Amygdala (tissue), 56 donors: Measurements from ENCODE around the gene CNOT6.
A peak's percentile ranks its signal among the peaks of the same experiment; 100 is the strongest.

Source experiments
- DNase-seq, 56 donors: peaks; one replicate each; lab custom pipeline; 2025; lab: John Stamatoyannopoulos, UW

The CNOT6 gene

DNA sequence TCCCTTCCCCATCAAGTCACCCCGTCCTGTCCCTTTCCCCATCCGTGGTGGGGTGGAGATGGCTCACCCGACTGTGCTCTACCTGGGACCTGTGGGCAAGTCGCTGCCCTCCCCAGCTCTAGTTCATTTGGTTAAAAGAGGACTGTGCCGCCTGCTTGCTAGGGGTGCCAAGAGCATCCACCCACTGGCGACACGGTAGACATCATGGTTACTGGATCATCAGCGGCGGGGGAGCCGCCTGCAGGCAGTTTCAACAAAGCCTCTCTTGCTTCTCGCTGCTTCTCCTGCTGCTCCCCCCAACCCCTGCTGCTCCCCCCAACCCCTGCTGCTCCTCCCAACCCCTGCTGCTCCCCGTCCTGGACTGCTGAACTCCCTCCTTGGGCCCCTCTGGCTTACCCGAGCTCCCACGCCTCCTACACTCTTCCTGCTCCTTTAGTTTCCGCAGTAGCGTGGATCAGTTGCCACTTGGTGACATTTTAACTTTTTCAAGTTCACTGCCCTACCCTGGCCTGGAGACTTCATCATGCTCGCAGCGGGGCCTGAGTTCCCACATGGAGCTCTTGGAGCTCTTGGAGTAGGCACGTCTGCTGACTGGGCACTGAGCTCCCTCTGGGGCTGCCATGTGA lies 119.1 kb downstream of the CNOT6 start:
- no peak for DNase-seq

DNA sequence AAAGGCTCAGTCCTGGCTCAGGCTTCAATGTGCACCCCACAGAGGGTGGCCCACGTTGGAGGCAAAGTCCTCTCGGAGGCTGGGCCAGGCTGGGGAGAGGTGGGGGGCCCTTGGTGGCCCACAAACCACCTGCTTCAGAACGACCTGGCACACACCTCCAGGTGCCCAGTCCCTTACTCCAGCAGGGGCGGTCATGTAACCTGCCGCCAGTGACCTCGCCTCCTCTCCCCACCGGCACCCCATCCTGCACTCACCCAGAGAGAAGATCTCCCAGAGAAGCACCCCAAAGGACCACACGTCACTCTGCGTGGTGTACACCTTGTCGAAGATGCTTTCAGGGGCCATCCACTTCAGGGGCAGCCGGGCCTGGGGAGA lies 119.6 kb downstream of the CNOT6 start:
- DNase-seq, result no peak

DNA sequence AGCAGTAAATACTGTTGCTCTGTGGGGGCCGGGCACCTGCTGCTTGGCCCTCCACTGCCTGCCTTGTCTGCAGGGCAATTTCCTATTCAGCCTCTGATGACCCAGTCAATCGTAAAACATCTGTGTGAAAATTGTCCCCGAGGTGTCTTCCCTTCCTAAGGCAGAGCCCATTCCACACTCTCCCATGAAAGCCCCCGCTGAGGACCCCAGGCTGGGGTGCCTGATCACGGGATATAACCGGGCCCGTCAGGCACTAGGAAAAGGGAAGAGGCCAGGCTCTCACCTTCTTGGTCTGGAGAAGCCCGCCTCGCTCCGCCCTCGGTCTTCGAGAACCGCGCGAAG lies 124.3 kb downstream of the CNOT6 start:
- DNase-seq, result no peak

DNA sequence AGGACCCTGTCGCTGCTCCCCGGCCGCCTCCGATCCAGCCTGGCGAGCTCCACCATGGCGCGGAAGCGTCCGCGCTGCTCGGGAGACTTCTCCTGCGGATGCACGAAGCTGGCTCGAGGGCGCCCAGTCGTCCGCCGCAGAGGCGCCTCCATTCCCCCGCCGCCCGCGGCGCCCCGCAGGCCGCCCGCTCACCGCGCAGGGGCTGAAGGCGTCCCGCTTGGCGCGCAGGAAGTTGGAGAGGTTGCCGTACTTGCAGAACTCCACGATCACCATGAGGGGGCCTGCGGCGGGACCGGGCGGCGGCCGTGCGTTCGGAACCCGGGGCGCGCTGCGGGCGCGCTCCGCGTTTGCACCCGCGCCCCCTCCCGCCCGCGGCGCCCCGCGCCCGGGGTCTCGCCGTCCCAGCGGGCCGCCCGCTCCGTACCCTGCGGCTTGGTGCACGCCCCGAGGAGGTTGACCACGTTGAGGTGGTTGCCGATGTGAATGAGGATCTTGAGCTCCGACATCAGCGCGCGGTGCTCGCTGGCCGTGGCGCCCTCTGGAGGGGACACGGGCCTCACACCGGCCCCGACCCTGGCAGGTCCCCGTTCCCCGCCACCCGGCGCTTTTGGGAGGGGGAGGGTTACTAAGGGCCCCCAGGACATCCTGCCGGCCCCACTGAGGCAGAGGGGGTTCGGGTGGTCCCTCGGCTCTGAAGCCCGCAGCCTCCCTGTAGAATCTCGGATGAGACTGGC lies 124.8 kb downstream of the CNOT6 start:
- DNase-seq, result peak in 4 of 56 donors; percentile 2 to 20 (median 13)

DNA sequence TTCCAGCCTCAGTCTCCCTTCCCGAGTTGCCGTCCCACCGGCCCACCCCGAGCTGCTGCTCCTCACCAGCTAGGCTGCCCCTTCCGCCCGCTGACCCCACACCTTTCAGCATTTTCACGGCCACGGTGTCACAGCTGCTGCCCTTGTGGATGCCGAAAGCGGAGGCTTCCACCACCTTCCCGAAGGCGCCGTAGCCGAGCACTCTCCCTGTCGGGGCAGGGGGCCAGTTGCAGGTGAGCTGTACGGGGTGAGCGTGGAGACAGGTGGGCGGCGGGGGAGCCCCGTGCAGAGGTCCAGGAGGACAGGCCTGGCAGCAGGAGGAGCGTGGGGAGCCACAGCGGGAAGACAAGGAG lies 125.4 kb downstream of the CNOT6 start:
- DNase-seq, result no peak

DNA sequence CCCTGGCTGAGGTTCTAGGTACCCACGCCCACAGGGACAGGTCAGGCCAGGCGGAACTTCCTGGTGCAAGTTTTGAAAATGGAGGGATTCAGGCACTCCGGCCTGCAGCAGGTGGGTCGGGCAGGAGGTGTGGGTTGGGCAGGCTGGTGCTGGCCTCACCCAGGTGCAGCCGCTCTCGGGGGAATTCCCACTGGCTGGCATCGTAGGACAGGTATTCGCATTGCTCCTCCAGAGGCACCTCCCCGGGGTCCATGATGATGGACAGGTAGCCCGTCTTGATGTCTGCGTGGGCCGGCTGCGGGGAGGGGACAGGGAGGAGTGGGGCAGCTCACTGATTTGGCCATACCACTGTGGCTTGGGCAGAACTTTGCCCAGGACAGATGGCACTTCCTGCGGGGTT lies 125.8 kb downstream of the CNOT6 start:
- no peak for DNase-seq

DNA sequence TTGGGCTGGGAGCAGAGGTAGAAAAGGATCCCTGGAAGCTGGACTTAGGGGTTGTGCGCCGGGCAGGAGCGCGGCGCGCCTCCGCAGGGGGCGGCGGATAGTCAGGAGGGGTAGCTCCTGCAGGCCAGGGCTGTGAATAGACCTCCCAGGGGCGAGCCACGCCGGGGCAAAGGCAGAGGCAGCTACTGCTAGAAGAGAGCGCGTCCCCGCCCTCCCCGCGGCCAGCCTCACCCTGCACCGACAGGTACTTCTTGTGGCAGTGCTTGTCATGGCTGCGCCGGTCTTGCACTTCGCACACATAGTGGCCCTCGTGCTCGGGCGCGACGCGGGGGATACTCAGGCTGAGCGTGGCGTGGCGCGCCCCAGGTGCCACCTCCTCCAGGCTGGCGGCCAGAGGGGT lies 127.1 kb downstream of the CNOT6 start:
- no peak for DNase-seq

DNA sequence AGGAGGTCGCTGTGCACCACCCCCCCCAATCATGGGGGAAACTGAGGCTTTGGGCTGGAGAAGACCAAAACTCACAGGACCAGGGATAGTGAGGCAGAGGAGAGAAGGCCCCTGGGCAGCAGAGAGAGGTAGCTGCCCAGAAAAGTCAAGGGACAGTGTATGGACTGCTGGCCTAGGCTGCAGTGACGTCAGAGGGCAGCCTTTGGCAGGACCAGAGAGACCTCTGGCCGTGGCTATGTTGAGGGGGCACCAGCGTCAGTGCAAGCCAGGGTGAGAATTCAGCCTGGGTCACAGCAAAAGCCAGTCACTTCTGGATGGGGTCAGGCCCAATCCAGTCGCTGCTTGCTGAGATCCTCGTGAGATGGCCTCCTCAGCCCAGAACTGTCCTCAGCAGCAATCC lies 128.7 kb downstream of the CNOT6 start:
- DNase-seq, result no peak

DNA sequence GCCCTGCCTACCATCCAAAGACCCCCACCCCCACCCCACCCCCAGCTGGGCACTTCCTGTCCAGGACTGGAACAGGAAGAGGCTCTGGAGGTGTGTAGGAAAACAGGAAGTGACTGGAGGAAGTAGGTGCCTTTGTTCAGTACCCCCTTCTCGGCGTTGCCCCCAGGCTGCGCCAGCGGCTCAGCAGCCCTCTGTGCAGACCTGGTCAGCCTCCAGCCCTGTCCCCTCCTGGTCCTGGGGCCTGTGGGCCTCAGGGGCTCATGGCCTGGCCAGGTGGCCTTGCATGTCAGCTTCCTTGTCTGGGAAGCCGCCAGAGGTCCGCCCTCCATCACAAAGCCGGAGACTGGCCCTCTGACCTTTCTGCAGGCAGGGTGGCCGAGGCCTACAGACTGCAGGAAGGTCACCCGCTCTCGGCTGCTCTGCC lies 129.2 kb downstream of the CNOT6 start:
- no peak for DNase-seq

DNA sequence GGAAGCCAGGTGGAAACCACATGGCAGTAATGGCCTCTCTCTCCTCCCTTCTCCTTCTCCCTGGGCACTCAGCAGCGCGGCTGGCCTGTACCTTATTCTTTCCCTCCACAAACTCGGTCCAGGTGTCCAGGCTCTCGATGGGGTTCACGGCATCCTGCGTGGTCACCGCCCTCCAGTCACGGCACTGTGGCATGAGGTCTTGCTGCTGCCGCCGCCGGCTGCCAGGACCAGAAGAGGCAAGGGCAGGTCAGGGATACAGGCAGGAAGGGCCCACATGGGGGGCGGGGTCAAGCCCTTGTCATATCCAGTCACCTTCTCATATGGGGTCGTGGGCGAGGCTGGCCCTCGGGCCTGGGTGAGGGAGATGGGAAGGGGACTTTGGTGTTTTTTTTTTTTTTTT lies 129.7 kb downstream of the CNOT6 start:
- DNase-seq, result no peak

DNA sequence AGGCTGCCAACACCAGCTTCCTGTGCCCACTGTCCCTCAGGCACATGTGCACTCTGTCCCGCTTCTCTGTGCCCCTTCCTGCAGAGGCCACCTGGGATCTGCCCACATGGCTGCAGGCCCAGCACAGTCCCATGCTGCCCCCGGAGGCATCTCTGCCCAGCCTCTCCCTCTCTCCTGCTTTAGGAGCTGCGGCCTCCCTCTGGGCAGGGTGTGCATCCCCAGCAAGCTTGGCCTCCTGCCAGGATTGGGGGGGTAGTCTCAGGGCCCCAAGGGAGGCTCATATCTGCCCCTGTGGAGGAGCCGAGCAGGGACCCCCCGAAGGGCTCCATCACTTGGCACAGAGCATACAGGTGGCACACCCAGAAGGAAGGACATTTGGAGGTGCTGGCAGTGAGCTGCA lies 130.4 kb downstream of the CNOT6 start:
- DNase-seq, result no peak

DNA sequence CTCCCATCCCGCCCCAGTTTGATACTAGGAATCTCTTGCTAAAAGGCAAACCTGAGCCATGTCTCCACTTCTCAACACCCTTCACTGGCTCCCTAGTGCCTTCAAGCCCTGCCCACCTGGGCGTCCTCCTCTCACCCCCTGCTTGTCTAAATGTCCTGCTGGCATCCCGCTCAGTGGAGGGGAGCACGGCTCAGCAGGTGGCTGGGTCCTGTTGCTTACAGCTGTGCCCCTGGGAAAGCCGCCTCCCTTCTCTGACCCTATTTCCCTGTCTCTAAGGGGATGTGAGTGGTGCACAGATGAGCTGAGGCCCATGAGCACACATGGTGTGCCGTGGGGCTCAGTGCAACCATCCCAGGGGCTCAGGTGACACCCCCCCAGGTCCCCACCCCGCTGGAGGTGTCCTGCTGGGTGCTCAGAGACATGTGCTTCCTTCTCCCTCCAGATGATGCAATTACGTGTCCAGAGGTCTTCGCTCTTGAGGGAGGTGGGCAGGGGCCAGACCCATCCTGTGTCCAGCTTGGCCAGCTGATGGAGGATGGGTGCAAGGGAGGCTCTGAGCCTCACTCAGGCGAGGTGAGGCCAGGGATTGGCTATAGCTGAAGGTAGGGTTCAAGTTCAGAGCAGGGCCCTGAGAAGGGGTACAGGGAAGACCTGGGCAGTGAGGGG lies 131.1 kb downstream of the CNOT6 start:
- no peak for DNase-seq

DNA sequence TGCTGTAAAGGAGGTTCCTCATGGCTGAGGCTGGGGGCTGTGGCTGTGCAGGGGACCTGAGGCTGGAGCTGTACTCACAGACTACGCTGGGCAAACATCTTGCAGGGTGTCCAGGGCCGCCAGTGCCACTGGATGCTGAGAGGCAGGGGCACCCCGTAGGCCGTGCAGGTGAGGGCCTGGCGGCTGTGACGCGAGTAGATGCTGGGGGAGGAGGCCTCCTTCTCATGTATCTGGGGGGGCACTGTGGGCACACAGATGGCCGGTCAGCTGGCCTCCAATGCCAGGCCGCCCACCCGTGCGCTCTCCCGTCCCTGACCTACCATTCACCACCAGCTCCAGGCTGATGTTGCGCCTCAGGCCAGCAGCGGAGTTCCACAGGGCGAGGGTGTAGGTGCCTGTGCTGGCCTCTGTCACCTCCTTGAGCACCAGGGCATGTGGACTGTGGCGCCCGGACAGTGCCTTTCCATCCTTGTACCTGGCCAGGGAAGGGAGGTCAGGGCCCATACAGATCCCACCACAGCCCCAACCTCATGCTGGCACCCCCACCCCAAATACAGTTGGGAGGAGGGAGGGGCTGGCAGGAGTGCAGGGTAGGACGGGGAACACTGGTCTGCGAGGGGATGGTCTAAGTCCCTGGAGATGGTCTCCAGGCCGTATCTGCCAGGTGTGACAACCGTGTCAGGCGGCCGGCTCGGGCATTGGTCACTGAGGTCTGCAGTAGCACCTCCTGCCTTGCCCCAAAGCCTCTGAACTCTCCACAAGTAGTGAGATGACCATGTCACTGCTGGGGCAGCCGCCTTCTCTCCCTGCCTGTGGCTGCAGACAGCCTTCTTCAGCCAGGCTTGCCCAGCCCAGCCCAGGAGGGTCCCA lies 131.8 kb downstream of the CNOT6 start:
- DNase-seq, result no peak

DNA sequence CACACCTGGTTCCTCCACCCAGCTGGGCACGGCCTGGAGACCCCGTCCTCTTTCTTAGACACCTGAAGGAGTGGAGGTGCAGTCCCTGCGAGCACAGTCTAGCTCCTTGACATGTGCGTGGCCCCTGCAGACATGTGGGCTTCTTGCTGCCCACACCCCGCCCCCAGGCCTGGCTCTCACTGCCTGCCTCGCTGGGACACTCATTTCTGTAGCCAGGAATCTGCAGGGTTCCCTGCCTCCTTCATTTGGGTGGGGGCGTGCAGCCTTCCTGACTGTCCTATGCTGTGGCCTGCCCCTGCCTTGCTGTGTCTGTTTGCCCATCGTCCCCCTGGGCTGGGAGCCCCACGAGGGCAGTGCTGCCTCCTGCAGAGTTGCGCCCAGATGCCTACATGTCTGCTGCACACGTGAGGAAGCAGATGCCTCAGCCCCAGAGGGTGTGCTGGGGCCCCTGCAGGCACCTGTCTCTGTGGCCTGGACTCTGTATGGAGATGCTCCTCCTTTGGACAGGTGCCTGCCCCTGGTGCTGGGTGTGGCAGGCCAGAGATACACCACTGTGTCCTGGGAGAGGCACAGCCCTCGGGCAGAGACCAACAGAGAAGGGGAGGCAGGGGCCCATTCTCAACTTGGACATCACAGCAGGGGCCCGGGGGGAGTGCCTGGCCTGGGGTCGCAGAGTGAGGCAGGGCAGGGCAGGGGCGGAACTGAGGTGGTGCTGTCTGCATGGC lies 132.6 kb downstream of the CNOT6 start:
- no peak for DNase-seq

DNA sequence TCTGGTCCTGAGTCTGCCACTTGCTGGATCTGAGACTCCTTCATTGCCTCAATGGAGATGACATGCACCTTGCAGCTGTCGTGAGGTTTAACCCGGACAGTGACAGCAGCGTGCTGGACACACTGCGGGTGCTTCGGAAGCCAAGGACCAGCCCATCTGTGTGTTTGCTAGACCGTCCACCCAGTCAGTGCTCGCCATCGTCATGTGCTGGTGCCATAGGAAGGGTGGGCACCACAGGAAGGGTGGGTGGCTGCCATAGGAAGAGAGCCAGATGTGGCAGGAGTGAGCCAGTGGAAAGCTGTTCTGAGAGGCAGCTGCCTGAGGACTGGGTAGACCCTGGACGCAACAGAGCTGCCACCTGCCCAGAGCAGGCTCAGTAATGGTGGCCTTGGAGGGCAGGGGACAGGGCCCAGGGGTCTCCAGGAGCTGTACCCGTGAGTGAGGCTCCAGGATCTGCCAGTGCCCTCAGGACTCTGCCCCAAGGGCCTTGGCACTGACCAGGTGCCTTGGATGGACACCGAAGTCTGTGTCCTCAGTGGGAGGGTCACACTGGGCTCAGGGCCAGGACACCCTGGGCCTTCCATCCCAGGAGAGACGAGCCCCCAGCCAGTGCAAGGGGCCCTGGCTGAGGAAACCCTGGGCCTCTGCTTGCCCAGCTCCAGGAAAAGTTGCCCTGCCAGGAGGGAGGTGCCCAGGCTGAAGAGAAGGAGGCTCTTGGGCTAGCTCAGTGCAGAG lies 133.4 kb downstream of the CNOT6 start:
- DNase-seq, result no peak
